SU-DHL-6 (cell line): ENCODE data around the gene ATP2B2.

Source experiments
- EZH2phosphoT487 ChIP-seq: fragments of 200-600 bp; sonication (generic), shearing (Covaris generic); conservative IDR thresholded peaks from 2 replicates; pipeline ENCODE4 v1.6.1; 2018; ENCODE audit warnings: mild to moderate bottlenecking, antibody characterized with exemption, low read length, moderate library complexity, mixed read lengths
- TF ChIP-seq, protein P1 (sequence below): fragments of 200-600 bp; sonication (generic); IDR thresholded peaks from one replicate; pipeline ENCODE4 v1.5.1; 2017; ENCODE audit warnings: antibody characterized with exemption, mild to moderate bottlenecking, low read length, moderate library complexity; ENCODE audit not compliant: insufficient read depth, poor library complexity, severe bottlenecking

DNA sequence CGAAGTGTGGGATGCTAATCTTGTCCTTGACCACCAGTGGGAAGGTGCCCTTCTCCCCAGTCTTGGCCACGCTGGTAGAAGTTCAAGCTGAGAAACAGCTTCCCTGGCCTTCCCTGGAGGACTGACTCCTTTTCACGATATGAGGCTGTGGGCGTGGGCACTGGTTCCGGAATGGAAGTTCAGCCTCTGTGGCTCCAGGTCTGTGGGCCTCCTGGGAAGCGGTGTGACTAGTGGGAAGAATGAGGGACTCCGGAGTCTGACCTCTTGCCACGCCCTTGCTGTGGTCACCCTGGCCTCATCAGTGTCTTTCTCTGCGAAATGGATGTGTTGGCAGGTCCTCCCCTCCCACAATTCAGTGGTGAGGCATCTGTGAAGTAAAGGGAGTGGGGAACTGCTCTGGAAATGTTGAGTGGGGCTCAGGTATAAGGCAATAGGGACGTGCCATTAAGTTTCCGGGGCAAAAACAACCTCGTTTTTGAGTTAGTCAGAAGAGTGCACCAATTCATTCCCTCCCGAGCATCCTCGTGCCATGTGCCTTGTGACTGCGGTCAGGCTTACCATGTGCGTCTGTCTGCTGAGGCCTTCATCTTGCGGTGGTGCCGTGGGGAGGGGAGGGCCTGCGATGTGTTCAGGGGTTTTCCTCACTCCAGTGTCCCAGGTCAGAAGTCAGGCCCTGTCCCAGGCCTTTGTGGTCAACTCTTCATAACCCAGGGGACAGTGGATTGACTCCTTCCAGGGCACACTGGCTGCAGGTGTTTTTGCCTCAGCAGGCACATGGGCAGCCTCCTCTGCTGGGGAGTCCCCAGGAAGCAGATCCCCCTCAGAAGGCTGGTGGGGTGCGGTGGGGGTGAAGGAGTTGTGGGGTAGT lies 172.7 kb downstream of the ATP2B2 start:
- TF ChIP-seq, protein P1, sequence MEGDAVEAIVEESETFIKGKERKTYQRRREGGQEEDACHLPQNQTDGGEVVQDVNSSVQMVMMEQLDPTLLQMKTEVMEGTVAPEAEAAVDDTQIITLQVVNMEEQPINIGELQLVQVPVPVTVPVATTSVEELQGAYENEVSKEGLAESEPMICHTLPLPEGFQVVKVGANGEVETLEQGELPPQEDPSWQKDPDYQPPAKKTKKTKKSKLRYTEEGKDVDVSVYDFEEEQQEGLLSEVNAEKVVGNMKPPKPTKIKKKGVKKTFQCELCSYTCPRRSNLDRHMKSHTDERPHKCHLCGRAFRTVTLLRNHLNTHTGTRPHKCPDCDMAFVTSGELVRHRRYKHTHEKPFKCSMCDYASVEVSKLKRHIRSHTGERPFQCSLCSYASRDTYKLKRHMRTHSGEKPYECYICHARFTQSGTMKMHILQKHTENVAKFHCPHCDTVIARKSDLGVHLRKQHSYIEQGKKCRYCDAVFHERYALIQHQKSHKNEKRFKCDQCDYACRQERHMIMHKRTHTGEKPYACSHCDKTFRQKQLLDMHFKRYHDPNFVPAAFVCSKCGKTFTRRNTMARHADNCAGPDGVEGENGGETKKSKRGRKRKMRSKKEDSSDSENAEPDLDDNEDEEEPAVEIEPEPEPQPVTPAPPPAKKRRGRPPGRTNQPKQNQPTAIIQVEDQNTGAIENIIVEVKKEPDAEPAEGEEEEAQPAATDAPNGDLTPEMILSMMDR: no peak
- TF ChIP-seq EZH2phosphoT487: no peak
